HL-60 (cell line): ENCODE results near the gene BDNF.

ENCODE experiments used
- DNase-seq, 2 experiments: peaks; one replicate each; pipeline ENCODE4 v3.0.0-alpha.2; 2010 to 2020; ENCODE audit warnings: low read depth in 1 of 2, low spot score in 1 of 2
- H3K27ac ChIP-seq: fragments of 250-450 bp; sonication (Bioruptor Pico); replicated peaks from 2 replicates; pipeline ENCODE4 v1.5.1; 2020; ENCODE audit warnings: mild to moderate bottlenecking, moderate library complexity
- H3K27me3 ChIP-seq: fragments of 250-450 bp; sonication (Bioruptor Pico); 2 replicates; pipeline ENCODE4 v1.5.1; 2021; ENCODE audit warnings: mild to moderate bottlenecking, moderate library complexity; ENCODE audit not compliant: insufficient read depth, poor library complexity, severe bottlenecking
- H3K4me3 ChIP-seq: replicated peaks from 2 replicates; pipeline ENCODE4 v1.5.1; 2011; ENCODE audit warnings: mild to moderate bottlenecking, control low read depth, low read length; ENCODE audit not compliant: insufficient read depth
- GABPA ChIP-seq: IDR thresholded peaks from 2 replicates; pipeline ENCODE4 v1.6.1; 2012; ENCODE audit warnings: low read depth
- POLR2AphosphoS5 ChIP-seq: IDR thresholded peaks from 2 replicates; pipeline ENCODE4 v1.6.1; 2012; ENCODE audit warnings: low read depth
- SPI1 ChIP-seq: IDR thresholded peaks from 2 replicates; pipeline ENCODE4 v1.6.1; 2012; ENCODE audit warnings: low read depth, mild to moderate bottlenecking, borderline replicate concordance
- TF ChIP-seq, protein P1 (sequence below): IDR thresholded peaks from 2 replicates; pipeline ENCODE4 v1.6.1; 2012; ENCODE audit warnings: low read depth; ENCODE audit not compliant: insufficient replicate concordance
- TF ChIP-seq, protein P2 (sequence below): IDR thresholded peaks from one replicate; pipeline ENCODE4 v1.5.1; 2011; ENCODE audit warnings: low read length, control low read depth, inconsistent platforms; ENCODE audit not compliant: insufficient read depth

Gene BDNF

DNA sequence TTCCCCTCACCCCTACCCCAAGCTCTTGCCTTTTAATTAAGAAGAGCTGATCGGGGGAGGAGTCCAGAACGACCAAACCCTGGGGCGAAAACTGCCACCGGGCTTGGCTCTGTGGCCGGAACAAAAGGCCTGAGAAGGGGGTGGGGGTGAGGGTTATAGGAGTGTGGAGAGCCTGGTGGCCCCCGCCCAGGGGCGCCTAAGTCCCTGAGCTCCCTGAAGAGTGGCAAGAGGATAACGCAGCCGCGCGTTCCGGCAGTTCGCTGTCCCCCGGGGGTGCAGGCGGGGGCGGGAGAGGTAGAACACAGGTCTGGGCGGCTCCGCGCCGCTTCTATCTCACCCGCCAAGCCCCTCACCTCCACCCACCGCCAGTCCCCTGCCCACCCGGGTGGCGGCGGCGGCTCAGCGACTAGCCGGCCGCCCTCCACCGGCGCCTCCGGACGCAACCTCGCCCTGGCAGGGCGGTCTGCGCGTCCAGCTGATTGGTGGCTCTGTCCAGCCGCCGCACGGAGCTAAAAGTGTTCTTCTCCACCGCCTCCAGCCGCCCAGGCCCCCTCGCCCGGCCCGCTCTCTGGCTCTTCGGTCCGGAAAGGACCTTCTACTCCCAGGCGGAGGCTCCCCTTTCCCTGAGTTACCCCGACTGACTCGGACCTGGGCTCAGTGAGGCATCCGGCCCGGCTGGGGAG lies 18.7 kb upstream of the BDNF start:
- H3K4me3 ChIP-seq: no peak overlapping the region
- H3K27me3 ChIP-seq: peaks cover 45% of the 10 kb centered on the region
- no peak for TF ChIP-seq GABPA
- TF ChIP-seq SPI1: no peak
- TF ChIP-seq POLR2AphosphoS5: no peak
- TF ChIP-seq, protein P1, sequence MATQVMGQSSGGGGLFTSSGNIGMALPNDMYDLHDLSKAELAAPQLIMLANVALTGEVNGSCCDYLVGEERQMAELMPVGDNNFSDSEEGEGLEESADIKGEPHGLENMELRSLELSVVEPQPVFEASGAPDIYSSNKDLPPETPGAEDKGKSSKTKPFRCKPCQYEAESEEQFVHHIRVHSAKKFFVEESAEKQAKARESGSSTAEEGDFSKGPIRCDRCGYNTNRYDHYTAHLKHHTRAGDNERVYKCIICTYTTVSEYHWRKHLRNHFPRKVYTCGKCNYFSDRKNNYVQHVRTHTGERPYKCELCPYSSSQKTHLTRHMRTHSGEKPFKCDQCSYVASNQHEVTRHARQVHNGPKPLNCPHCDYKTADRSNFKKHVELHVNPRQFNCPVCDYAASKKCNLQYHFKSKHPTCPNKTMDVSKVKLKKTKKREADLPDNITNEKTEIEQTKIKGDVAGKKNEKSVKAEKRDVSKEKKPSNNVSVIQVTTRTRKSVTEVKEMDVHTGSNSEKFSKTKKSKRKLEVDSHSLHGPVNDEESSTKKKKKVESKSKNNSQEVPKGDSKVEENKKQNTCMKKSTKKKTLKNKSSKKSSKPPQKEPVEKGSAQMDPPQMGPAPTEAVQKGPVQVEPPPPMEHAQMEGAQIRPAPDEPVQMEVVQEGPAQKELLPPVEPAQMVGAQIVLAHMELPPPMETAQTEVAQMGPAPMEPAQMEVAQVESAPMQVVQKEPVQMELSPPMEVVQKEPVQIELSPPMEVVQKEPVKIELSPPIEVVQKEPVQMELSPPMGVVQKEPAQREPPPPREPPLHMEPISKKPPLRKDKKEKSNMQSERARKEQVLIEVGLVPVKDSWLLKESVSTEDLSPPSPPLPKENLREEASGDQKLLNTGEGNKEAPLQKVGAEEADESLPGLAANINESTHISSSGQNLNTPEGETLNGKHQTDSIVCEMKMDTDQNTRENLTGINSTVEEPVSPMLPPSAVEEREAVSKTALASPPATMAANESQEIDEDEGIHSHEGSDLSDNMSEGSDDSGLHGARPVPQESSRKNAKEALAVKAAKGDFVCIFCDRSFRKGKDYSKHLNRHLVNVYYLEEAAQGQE: no peak
- TF ChIP-seq, protein P2, sequence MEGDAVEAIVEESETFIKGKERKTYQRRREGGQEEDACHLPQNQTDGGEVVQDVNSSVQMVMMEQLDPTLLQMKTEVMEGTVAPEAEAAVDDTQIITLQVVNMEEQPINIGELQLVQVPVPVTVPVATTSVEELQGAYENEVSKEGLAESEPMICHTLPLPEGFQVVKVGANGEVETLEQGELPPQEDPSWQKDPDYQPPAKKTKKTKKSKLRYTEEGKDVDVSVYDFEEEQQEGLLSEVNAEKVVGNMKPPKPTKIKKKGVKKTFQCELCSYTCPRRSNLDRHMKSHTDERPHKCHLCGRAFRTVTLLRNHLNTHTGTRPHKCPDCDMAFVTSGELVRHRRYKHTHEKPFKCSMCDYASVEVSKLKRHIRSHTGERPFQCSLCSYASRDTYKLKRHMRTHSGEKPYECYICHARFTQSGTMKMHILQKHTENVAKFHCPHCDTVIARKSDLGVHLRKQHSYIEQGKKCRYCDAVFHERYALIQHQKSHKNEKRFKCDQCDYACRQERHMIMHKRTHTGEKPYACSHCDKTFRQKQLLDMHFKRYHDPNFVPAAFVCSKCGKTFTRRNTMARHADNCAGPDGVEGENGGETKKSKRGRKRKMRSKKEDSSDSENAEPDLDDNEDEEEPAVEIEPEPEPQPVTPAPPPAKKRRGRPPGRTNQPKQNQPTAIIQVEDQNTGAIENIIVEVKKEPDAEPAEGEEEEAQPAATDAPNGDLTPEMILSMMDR: no peak
- H3K27ac ChIP-seq: no peak overlapping the region
- no peak for DNase-seq

DNA sequence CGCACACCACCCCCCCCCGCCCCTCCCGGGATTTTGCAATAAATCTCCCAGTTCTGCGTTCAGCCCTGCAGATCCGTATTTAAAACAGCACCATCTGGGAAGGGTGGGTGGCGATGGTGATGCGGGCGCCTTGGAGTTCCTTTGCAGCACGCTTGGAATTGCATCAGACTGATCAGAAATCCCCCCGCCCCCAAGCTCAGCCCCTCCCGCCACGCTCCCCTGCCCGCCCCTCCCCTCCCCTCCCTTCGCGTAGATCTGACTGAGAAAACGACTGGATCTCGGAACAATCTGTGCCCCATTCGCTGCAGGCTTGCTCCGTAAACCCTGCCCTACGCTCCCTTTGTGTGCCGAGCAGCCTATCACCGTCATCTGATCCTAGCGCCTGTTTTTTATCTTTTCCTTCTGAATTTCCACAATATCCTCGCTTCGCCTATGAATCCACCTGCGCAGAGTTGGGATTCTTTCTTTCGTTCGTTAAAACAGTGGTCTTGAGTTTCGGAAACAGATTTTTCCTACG lies 18.1 kb upstream of the BDNF start:
- Histone ChIP-seq H3K27me3 (peaks cover 42% of the 10 kb centered on the region), H3K4me3 (no peak overlapping the region), H3K27ac (no peak overlapping the region)
- no peak for DNase-seq
- TF ChIP-seq SPI1 (no peak), GABPA (no peak), POLR2AphosphoS5 (no peak)
- TF ChIP-seq, protein P2: no peak
- TF ChIP-seq, protein P1: no peak

DNA sequence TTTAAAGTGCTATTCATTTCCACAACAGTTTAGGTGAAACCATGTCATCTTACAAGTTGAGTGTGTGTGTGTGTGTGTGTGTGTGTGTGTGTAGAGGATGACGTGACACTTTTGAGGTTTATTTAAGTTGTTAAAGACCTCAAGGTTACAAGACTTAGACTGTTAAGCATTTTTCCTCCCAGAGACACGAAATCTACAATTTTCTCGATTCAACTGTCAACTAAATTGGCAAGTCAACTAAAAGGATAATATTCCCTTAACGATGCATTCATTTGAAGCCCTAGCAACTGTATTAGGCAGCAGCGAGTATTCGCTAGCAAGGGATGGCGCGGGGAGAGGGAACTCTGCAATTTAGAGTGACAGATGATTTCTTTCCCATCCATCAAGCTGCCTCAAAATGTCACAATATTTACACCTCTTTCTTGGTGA lies 17.6 kb upstream of the BDNF start:
- no peak overlapping the region for H3K4me3 ChIP-seq
- no peak overlapping the region for H3K27ac ChIP-seq
- H3K27me3 ChIP-seq: peaks cover 38% of the 10 kb centered on the region
- no peak for DNase-seq
- no peak for TF ChIP-seq GABPA
- no peak for TF ChIP-seq POLR2AphosphoS5
- TF ChIP-seq, protein P1: no peak
- no peak for TF ChIP-seq SPI1
- TF ChIP-seq, protein P2: no peak
